ENCODE data around the gene TCF4.

TCF4 gene

GRCh38 chr18:55346961-55347740 lies 240.8 kb downstream of the TCF4 start:
- no peak for DNase-seq (ENCODE audit: low read depth)

GRCh38 chr18:55346387-55346786 lies 241.6 kb downstream of the TCF4 start:
- DNase-seq (ENCODE audit: low read depth), result no peak

- DNase-seq (ENCODE audit: low read depth), result no peak
Observed at GRCh38 chr18:55345103-55345950, 242.7 kb downstream of the TCF4 start.

DNA sequence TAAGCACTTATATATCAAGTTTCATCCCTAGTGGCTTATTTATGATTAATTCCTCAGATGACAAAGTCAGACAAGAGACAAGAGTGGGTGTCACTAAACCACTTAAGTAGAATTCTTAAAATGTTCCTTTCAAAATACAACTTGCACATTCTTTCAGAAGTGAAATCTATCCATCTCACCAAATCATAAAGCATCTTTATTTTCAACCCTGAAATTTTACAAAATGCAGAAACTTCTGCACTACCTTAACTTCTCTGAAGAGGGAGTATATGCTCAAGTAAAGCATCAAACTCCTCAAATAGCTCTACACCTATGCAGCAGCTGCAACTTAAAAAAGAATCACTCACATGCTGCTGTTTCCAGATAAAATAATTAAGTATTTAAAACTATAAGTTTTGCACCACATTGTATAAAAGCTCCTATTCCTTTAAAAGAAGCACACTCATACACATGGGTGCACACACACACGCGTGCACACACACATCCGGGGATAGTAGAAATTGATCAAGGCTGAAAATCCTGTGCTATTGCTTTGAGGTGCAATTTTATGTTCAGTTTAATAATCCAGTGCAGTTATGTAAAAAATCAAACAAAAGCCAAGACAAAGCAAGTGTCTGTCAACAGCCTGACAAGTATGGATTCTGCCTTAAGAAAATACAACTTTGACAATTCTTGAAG lies 244.5 kb downstream of the TCF4 start:
- DNase-seq (ENCODE audit: low read depth), result no peak

GRCh38 chr18:55340998-55341397 lies 247.0 kb downstream of the TCF4 start:
- no peak for DNase-seq (ENCODE audit: low read depth)

GRCh38 chr18:55339990-55340389 lies 248.0 kb downstream of the TCF4 start:
- DNase-seq (ENCODE audit: low read depth), result no peak

GRCh38 chr18:55338978-55339650 lies 248.9 kb downstream of the TCF4 start:
- no peak for DNase-seq (ENCODE audit: low read depth)

- DNase-seq (ENCODE audit: low read depth), result no peak
Observed at GRCh38 chr18:55337908-55338521, 250.0 kb downstream of the TCF4 start.

DNA sequence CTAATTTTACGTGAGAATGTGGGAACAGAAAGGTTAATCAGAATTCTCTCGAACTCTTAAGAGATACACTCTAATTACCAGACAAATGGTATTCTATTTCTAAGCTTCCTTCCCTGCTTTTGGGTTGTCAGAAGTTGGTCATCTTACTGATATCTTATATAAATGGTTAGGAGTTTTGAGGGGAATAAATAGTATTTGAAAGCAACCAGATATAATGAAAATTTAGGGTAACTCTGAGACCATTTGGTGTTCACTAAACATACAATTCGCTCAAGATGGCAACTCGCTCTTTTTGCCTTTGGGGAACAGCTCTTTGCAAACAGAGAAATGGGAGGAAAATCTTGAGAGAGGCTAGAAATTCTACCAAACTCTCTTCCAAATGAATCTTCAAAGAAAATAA lies 250.9 kb downstream of the TCF4 start:
- DNase-seq (ENCODE audit: low read depth), result no peak

- DNase-seq (ENCODE audit: low read depth), result no peak
Observed at GRCh38 chr18:55336438-55337100, 251.4 kb downstream of the TCF4 start.

DNA sequence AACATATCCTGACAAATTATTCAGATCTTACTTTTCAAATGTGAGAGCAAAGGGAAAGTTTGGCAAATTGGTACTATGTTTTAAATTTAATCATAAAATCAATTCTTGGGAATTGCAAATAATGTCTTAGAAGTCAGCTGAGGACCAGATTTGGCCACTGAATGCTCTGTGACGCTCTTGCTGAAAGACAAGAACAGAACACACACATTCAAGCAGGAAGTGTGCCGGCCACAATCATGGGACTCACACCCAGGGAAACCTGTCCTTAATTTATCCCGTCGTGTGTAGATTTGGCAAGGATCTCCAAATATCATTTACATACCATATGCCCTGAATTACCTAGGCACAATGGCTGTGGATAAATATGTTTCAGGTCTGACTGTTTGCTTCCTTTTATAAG lies 253.1 kb downstream of the TCF4 start:
- DNase-seq (ENCODE audit: low read depth), result no peak

- DNase-seq (ENCODE audit: low read depth), result no peak
Observed at GRCh38 chr18:55331301-55331700, 256.7 kb downstream of the TCF4 start.

DNA sequence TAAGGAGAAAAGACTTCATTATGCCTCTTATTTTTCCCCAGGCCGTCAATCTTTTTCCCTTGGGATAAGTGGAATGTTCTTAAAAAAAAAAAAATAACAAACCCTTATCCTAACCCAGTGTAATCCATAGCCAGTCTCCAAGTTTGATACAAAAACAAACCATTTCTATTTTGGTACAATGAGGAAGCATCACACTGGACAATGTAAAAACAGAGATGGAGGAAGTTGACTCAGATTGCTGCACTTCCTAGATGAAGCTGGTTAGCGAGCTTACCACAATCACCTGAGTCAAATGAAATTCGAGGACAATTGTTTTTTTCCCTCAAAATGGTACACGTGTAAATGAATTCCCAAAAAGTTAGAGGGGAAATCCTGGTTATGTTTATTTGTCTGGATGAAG lies 259.7 kb downstream of the TCF4 start:
- DNase-seq (ENCODE audit: low read depth), result no peak

- no peak for DNase-seq (ENCODE audit: low read depth)
Observed at GRCh38 chr18:55327454-55327853, 260.5 kb downstream of the TCF4 start.

GRCh38 chr18:55326134-55326533 lies 261.9 kb downstream of the TCF4 start:
- DNase-seq (ENCODE audit: low read depth), result no peak

GRCh38 chr18:55324166-55324565 lies 263.8 kb downstream of the TCF4 start:
- DNase-seq (ENCODE audit: low read depth), result no peak

DNA sequence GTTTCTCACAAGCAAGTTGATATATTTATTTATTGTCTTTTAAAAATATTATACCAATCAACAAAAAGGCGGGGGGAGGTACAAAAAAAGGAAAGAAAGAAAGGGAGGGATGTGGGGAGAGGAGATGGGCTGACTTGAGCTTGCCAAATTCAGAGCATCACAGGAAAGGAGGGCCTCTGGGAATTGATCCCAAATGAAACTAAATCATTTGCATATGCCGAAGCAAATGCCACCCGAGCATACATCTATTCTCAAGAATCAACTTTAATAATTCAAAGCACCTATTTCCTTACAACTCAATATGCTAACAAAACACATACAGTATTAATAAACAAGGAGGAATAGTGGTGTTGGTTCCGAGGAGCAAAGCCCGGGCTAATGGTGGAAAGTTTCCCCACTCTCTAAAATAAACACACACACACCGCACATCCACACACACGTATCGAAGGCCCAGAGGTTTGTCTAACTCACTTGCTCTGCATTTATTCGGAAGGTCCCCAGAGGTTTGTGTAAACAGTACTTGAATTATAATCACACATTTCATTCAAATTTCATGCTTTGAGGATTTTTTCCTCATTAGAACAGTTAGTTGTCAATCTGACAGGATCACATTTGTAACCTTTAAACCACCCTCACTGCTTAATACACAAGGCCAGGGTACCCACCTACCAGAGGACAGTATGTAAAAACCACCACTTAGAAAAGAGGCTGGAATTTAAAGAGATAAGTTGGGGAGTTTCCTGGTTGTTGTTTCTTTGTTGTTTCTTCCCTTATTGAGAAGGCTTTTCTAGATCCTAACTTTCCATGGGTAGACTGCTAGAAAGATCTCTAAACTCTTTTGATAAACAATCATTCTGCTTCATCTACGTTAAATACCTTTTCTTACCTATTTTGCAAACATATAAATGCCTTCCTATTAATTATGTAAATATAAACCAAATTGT lies 264.7 kb downstream of the TCF4 start:
- no peak for DNase-seq (ENCODE audit: low read depth)

DNA sequence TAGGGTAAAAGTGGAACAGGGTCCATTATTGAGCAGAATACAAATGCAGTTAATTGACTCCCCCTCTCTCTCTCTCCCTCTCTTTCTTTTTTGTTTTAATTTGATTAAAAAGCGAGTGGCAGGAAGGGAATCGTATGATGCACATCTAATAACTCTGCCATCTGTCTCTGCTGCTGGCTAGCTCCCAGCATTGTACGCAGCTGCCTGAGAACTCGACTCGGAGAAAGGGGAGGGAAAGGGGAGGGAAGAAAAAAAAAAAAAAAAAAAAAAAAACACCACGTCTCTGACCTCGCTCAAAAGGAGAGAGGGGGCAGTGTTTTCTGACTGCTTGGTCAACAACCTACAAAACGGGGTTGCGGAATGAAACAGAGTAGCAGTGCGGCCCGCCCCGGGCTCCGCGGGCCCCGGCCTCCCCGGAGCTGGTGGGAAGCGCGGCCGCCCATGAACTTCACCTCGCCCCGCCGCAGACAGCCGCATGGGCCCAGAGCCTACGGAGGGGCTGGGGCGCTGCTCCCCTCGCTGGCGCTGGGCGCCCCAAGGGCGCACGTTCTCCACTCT lies 265.7 kb downstream of the TCF4 start:
- DNase-seq (ENCODE audit: low read depth), result no peak

GRCh38 chr18:55321265-55322177 lies 266.5 kb downstream of the TCF4 start:
- peak; percentile 21 for DNase-seq (ENCODE audit: low read depth)
